ENCODE data around the gene CPSF4L.

DNA sequence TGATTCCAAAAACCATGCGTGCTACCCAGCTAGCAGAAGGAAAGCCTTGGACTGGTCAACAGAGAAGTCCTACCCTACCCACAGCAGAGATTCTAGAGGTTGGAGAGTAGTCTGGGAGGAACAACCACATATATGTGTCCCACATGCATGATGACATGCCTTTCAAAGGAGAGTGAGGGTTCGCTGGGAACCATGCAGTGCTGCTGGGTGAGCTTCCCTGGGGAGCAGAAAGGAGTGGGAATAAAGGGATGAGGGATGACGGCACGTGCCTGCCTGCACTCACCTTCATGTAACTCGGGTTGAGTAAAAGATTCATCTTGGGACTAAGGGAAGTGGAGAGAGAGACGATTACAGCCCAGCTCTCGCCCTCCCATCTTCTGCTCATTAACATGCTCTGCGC lies 9.8 kb downstream of the CPSF4L start:
- TF ChIP-seq CTCF (IDR thresholded peaks at IDR 0.05; ENCODE audit: insufficient read depth, low read length) (no peak), GABPA (IDR thresholded peaks at IDR 0.05; ENCODE audit: low read depth) (no peak)

Data from HL-60 (cell line).